ENCODE results near the gene NAA38. TPM values are rescaled to one million over a fixed set of nuclear protein-coding genes. Genes with fewer than 3 reads are reported as not detected.

The NAA38 gene
- total RNA-seq, 1 donor from 2014 or later, result 8.6 TPM

GRCh38 chr17:7857713-7858521 lies 558 bp upstream of the NAA38 start, which contains the start of gene CYB5D1:
TSS of gene CYB5D1 (plus strand) at chr17:7858003. CDS start at chr17:7858135, 132 bp downstream.
- DNase-seq (ENCODE audit: low spot score), result peak; percentile 94
- H3K9me3 Mint-ChIP-seq, result no peaks in the 10 kb centered on the region

GRCh38 chr17:7856011-7856810 lies 1.1 kb downstream of the NAA38 start:
- peaks cover 16% of the 10 kb centered on the region for H3K27me3 ChIP-seq
- Mint-ChIP-seq H3K4me3 (no peak overlapping the region), H3K36me3 (peaks cover 7% of the 10 kb centered on the region), H3K27me3 (ENCODE audit: insufficient read depth, low read depth) (peaks cover 7% of the 10 kb centered on the region), H3K27ac (peak overlapping the region; percentile 7), H3K9me3 (no peaks in the 10 kb centered on the region), H3K4me1 (peaks cover 18% of the 10 kb centered on the region)
- H4K20me1 ChIP-seq (ENCODE audit: low read depth), result peaks cover 52% of the 10 kb centered on the region
- peaks cover 46% of the 10 kb centered on the region for H3K4me1 ChIP-seq
- DNase-seq (ENCODE audit: low spot score), result peak; percentile 57
- no peak for TF ChIP-seq EZH2 (IDR thresholded peaks at IDR 0.05)
- TF ChIP-seq CTCF (IDR thresholded peaks at IDR 0.05), result no peak
- TF ChIP-seq EZH2phosphoT487 (IDR thresholded peaks at IDR 0.05), result no peak
- no peak overlapping the region for H3K27ac ChIP-seq
- peak overlapping the region; percentile 74 for H3K4me3 ChIP-seq
- H3K9ac ChIP-seq, result no peak overlapping the region
- peaks cover 67% of the 10 kb centered on the region for H3F3A ChIP-seq (ENCODE audit: low read depth)
- peaks cover 9% of the 10 kb centered on the region for H3K36me3 ChIP-seq
- no peaks in the 10 kb centered on the region for H3K9me3 ChIP-seq (ENCODE audit: low read depth)
- H3K4me2 ChIP-seq, result peak overlapping the region; percentile 94
- H2AFZ ChIP-seq (replicated peaks), result no peak overlapping the region
- H3K79me2 ChIP-seq (ENCODE audit: low read depth), result peaks cover 20% of the 10 kb centered on the region

More at GRCh38 chr17:7857713-7858521, 558 bp upstream of the NAA38 start, which contains the start of gene CYB5D1:
- peaks cover 20% of the 10 kb centered on the region for H3K79me2 ChIP-seq (ENCODE audit: low read depth)
- Mint-ChIP-seq H3K27ac (no peak within 1 kb of the TSS), H3K36me3 (peaks cover 7% of the 10 kb centered on the region), H3K27me3 (ENCODE audit: insufficient read depth, low read depth) (peaks cover 3% of the 10 kb centered on the region), H3K4me3 (no peak within 1 kb of the TSS), H3K4me1 (peaks cover 13% of the 10 kb centered on the region)
- H3K4me2 ChIP-seq, result peak within 1 kb of the TSS; percentile 94
- peak within 1 kb of the TSS; percentile 98 for H2AFZ ChIP-seq (replicated peaks)
- TF ChIP-seq CTCF (IDR thresholded peaks at IDR 0.05) (no peak), EZH2phosphoT487 (IDR thresholded peaks at IDR 0.05) (no peak), EZH2 (IDR thresholded peaks at IDR 0.05) (no peak)
- peaks cover 6% of the 10 kb centered on the region for H3K27me3 ChIP-seq
- peaks cover 41% of the 10 kb centered on the region for H4K20me1 ChIP-seq (ENCODE audit: low read depth)
- H3K4me1 ChIP-seq, result peaks cover 42% of the 10 kb centered on the region
- no peaks in the 10 kb centered on the region for H3K36me3 ChIP-seq
- H3F3A ChIP-seq (ENCODE audit: low read depth), result peaks cover 51% of the 10 kb centered on the region
- peak within 1 kb of the TSS; percentile 77 for H3K27ac ChIP-seq
- H3K9ac ChIP-seq, result peak within 1 kb of the TSS; percentile 52
- no peaks in the 10 kb centered on the region for H3K9me3 ChIP-seq (ENCODE audit: low read depth)
- H3K4me3 ChIP-seq, result peak within 1 kb of the TSS; percentile 74

- peaks cover 9% of the 10 kb centered on the region for H3K36me3 ChIP-seq
- H2AFZ ChIP-seq (replicated peaks), result no peak overlapping the region
- peaks cover 11% of the 10 kb centered on the region for H3K27me3 Mint-ChIP-seq (ENCODE audit: insufficient read depth, low read depth)
- no peak overlapping the region for H3K9ac ChIP-seq
- H3K4me3 ChIP-seq, result peak overlapping the region; percentile 74
- H3K9me3 ChIP-seq (ENCODE audit: low read depth), result no peaks in the 10 kb centered on the region
- TF ChIP-seq CTCF (IDR thresholded peaks at IDR 0.05), result no peak
- TF ChIP-seq EZH2phosphoT487 (IDR thresholded peaks at IDR 0.05), result no peak
- no peak for TF ChIP-seq EZH2 (IDR thresholded peaks at IDR 0.05)
- H3K79me2 ChIP-seq (ENCODE audit: low read depth), result peaks cover 20% of the 10 kb centered on the region
- no peaks in the 10 kb centered on the region for H3K9me3 Mint-ChIP-seq
- H3K36me3 Mint-ChIP-seq, result peaks cover 10% of the 10 kb centered on the region
- H3K27ac Mint-ChIP-seq, result peak overlapping the region; percentile 7
- H3K4me2 ChIP-seq, result peak overlapping the region; percentile 94
- peaks cover 57% of the 10 kb centered on the region for H4K20me1 ChIP-seq (ENCODE audit: low read depth)
- peaks cover 21% of the 10 kb centered on the region for H3K4me1 Mint-ChIP-seq
- peaks cover 16% of the 10 kb centered on the region for H3K27me3 ChIP-seq
- peaks cover 46% of the 10 kb centered on the region for H3K4me1 ChIP-seq
- DNase-seq (ENCODE audit: low spot score), result no peak
- H3F3A ChIP-seq (ENCODE audit: low read depth), result peaks cover 73% of the 10 kb centered on the region
- H3K4me3 Mint-ChIP-seq, result no peak overlapping the region
- no peak overlapping the region for H3K27ac ChIP-seq
These were observed 1.7 kb downstream of the NAA38 start for GRCh38 chr17:7855660-7856010.
